Mesodermal cell (in vitro differentiated cells): ENCODE measurements around the gene APLN.
A peak's percentile ranks its signal among the peaks of the same experiment; 100 is the strongest.

Experiments used
- H3K27ac ChIP-seq: 2 replicates; pipeline ENCODE4 v1.7.0; 2013; ENCODE audit warnings: mild to moderate bottlenecking, low read depth, low read length, moderate library complexity; ENCODE audit not compliant: severe bottlenecking
- H3K36me3 ChIP-seq: 2 replicates; pipeline ENCODE4 v1.7.1; 2013; ENCODE audit warnings: mild to moderate bottlenecking, low read length, moderate library complexity; ENCODE audit not compliant: control insufficient read depth, insufficient read depth
- H3K4me1 ChIP-seq: one replicate; pipeline ENCODE4 v1.7.1; 2013; ENCODE audit warnings: mild to moderate bottlenecking, low read length; ENCODE audit not compliant: insufficient read depth, control insufficient read depth, poor library complexity, severe bottlenecking
- H3K4me3 ChIP-seq: 2 replicates; pipeline ENCODE4 v1.7.0; 2013; ENCODE audit warnings: low read length, control low read depth, mild to moderate bottlenecking; ENCODE audit not compliant: insufficient read depth, poor library complexity, severe bottlenecking; ENCODE audit errors: extremely low read depth
- H3K9me3 ChIP-seq: 2 replicates; pipeline ENCODE4 v1.7.1; 2013; ENCODE audit warnings: mild to moderate bottlenecking, low read length, moderate library complexity; ENCODE audit not compliant: control insufficient read depth
- WGBS, 2 experiments: methylation state at CpG; one replicate each; pipeline ENCODE4 v1.1.5; 2013; ENCODE audit warnings: missing lambda C conversion rate in 2 of 2; ENCODE audit not compliant: insufficient coverage in 2 of 2; 5-methylcytosine and 5-hydroxymethylcytosine counted together

The APLN gene

DNA sequence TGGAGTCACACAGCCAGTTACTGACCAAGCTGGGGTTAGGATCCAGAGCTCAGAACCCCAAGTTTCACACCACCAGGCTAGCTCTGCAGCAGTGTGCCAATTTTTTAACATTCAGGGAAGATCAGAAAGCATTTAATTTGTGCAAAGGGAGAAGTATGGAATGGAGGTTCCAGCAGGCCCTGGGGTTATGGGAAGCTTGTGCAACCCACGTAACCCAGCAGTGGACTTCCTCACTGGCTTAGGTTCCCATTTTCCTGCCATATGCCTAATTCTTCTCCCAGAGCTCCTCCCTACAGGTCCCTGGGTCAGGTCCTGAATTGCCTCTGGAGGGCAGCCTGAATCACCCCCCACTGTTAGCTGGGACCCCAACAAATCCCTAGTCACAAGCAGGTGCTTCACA, 14.0 kb downstream of the APLN start:
- WGBS, 2 experiments: 100% methylated on average over 1 of the region's 1 CpG; no CpG with 5 or more reads in 1 of the 2 experiments
- Histone ChIP-seq H3K36me3 (no peaks in the 10 kb centered on the region), H3K4me3 (no peak overlapping the region), H3K4me1 (no peaks in the 10 kb centered on the region), H3K27ac (no peak overlapping the region), H3K9me3 (no peaks in the 10 kb centered on the region)

DNA sequence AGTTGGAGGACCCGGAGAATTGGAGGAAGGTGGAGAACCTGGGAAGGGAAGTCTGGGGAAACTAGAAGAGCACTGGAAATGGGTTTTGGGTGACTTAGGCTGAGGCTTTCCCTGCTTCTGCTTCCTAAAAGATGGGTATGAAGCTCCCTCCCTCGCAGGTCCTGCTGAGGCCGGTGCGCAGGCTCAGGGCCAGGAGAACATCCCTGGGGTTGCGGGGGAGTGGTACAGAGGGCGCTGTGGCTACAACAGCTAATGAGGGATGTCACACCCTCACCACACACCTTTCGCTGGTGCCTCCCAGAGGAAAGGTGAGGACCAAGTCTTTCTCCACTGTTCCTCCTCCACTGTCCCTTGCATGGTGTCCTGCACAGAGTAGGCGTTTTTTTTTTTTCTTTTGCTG, 15.8 kb downstream of the APLN start:
- Histone ChIP-seq H3K4me1 (no peaks in the 10 kb centered on the region), H3K9me3 (no peaks in the 10 kb centered on the region), H3K27ac (no peak overlapping the region), H3K4me3 (no peak overlapping the region), H3K36me3 (no peaks in the 10 kb centered on the region)
- WGBS, 2 experiments: 100% methylated on average over 1 of the region's 8 CpGs; no CpG with 5 or more reads in 1 of the 2 experiments

DNA sequence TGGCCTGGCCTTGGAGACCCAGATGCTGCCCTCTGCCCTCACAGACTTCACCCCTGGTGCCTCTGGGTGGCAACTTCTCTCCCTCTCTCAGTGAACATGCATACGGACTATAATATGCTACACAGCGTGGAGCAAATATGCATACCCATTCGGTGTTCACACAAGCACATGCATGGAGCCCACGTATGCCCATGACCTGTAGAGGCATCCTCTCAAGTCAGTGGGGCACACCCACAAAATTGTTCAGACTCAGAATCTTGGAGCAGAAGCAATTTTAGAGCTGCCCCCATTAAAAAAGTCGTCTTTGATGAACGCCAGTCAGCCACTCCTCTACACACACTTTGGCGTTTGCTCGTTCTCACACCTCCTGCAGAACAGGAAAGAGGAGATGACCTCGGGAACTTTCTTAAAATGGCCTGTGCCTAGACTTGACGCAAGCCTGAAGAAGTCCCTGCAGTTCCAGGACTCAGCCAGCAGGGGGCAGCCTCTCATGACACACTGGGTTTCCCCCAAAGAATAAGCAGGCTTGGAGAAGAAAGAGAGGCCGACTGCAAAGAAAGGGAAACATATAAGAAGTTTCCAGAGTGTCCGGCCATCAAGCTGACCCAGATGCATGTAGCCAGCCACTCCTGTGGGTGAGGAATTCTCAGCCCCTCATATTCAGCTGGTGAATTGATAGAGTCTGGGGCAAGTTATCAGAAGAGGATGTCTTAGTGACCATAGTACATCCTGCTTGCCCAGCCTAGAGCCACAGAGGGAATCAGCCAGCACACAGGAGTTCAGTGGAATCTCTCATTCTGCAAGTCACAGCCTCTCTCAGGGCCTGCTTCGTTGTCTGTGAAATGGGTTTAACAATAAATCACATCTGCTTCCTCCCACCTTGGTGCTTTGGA, 17.3 kb downstream of the APLN start:
- H3K9me3 ChIP-seq: no peaks in the 10 kb centered on the region
- no peak overlapping the region for H3K4me3 ChIP-seq
- H3K27ac ChIP-seq: no peak overlapping the region
- WGBS, 2 experiments: 61 to 92% methylated on average over 2 to 7 of the region's 13 CpGs
- H3K36me3 ChIP-seq: no peaks in the 10 kb centered on the region
- no peaks in the 10 kb centered on the region for H3K4me1 ChIP-seq

DNA sequence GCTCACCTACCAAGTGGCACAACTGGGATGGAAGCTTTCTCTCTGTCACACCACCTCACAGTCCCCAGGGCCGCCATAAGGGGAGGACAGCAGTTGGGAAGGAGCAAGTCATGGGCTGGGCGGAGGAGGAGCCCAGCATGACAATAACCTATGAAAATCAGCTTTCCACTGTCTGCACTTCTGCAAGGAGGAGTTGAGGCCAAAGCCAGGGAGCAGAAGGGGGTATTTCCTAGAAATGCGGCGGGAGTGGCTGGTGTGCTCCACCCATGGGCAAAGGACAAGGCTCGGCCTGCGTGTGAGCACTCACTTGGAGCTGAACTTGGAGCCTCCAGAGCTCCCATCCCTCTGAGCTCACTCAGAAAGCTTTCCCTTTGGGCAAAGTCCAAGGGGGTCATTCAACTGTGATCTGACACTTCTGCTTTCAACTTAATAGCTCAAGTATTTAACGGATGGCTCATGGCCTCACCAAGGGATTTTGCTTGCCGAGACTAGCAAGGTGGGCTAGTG, 18.5 kb downstream of the APLN start:
- Histone ChIP-seq H3K4me3 (no peak overlapping the region), H3K4me1 (peaks cover 4% of the 10 kb centered on the region), H3K27ac (no peak overlapping the region), H3K36me3 (no peaks in the 10 kb centered on the region), H3K9me3 (no peaks in the 10 kb centered on the region)
- 100% methylated on average over 4 of the region's 8 CpGs; no CpG with 5 or more reads in 1 of the 2 experiments for WGBS, 2 experiments

DNA sequence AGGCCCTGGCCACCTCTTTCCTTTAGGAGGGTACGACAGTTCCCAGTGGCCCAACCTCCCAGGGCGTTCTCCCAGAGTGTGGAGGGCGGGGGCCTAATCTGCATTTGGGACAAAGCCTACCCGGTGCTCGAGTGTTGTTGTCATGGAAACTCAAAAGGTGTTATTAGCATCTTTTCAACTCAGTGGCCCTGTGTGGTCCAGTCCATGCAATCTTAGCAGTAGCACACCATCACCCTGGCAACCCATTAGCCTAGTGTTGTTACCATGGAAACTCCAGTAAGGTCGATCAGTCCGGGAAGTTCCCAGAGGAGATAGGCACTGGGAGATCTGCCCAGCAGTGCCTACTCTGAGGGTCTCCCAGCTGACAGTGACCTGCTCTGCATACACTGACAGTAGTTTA, 20.2 kb downstream of the APLN start:
- Histone ChIP-seq H3K36me3 (no peaks in the 10 kb centered on the region), H3K4me3 (no peak overlapping the region), H3K27ac (no peak overlapping the region), H3K4me1 (peaks cover 4% of the 10 kb centered on the region), H3K9me3 (no peaks in the 10 kb centered on the region)
- 19% methylated on average over 4 of the region's 7 CpGs; no CpG with 5 or more reads in 1 of the 2 experiments for WGBS, 2 experiments

DNA sequence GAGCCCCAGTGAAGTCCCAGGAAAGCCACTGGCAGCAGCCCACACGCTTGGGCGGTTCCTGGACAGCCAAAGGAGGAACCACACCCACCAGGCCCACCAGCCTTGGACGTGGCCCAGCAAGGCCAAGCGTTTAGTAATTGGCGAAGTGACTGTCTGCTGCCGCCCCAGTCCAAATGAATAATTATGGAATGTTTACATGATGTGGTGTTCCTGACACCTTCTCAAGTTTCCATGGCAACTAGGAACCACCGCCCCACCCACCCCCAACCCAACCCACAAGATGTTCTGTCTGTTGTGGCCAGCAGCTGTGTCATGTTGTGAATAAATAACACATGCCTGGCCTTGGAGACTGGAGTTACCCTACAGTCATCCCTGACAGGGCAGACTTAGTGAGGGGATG, 22.3 kb downstream of the APLN start:
- Histone ChIP-seq H3K27ac (no peak overlapping the region), H3K4me3 (no peak overlapping the region), H3K4me1 (peaks cover 4% of the 10 kb centered on the region), H3K9me3 (no peaks in the 10 kb centered on the region), H3K36me3 (no peaks in the 10 kb centered on the region)
- WGBS, 2 experiments: 100% methylated on average over 1 of the region's 7 CpGs; no CpG with 5 or more reads in 1 of the 2 experiments

DNA sequence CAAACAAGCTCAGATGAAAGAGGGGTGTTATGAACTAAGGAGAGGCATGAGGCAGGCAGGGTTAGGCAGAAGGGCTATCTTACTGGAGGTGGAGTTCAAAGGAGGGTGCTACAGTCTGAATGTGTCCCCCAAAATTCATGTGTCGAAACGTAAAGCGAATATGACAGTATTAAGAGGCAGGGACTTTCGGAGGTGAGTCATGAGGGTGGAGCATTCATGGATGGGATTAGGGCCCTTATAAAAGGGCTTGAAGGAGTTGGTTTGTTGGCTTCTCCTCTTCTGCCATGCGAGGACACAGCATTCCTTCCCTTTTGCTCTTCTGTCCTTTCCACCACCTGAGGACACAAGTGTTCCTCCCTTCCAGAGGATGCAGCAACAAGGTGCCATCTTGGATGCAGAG, 22.9 kb downstream of the APLN start:
- Histone ChIP-seq H3K4me1 (peaks cover 4% of the 10 kb centered on the region), H3K4me3 (no peak overlapping the region), H3K27ac (no peak overlapping the region), H3K9me3 (no peaks in the 10 kb centered on the region), H3K36me3 (no peaks in the 10 kb centered on the region)
- WGBS, 2 experiments: 80% methylated on average over 1 of the region's 5 CpGs; no CpG with 5 or more reads in 1 of the 2 experiments

DNA sequence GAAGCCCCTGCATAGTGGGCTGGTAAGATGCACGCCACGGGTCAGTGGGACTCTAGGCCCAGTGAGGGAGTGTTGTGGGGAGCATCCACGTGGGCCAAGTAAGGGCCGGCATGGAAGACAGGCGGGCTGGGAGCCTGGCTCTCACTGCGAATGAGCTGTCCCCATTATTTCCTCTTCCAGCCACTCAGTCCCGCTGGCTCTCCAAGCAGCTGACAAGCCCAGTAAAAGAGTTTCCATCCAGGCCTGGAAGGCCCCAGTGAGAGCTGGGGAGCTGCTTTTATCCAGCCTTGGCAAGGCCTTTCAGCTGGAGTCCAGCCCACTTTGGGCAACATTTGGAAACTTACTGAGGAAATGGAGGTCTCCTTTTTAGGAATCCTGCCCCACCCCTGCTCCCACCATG, 24.9 kb downstream of the APLN start:
- H3K9me3 ChIP-seq: no peaks in the 10 kb centered on the region
- no peak overlapping the region for H3K4me3 ChIP-seq
- WGBS, 2 experiments: 80 to 90% methylated on average over 1 to 6 of the region's 7 CpGs
- no peak overlapping the region for H3K27ac ChIP-seq
- H3K4me1 ChIP-seq: peaks cover 4% of the 10 kb centered on the region
- no peaks in the 10 kb centered on the region for H3K36me3 ChIP-seq

DNA sequence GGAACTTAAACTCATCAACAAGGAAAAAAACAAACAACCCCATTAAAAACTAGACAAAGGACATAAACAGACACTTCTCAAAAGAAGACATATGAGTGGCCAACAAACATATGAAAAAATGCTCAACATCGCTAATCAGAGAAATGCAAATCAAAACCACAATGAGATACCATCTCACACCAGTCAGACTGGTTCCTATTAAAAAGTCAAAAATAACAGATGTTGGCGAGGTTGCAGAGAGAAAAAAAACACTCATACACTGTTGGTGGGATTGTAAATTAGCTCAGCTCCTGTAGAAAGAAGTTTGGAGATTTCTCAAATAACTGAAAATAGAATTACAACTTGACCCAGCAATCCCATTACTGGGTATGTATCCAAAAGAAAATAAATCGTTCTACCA, 28.7 kb downstream of the APLN start:
- Histone ChIP-seq H3K4me1 (peaks cover 17% of the 10 kb centered on the region), H3K27ac (no peak overlapping the region), H3K4me3 (no peak overlapping the region), H3K36me3 (no peaks in the 10 kb centered on the region), H3K9me3 (no peaks in the 10 kb centered on the region)
- WGBS, 2 experiments: no CpG with 5 or more reads among the region's 3 CpGs

DNA sequence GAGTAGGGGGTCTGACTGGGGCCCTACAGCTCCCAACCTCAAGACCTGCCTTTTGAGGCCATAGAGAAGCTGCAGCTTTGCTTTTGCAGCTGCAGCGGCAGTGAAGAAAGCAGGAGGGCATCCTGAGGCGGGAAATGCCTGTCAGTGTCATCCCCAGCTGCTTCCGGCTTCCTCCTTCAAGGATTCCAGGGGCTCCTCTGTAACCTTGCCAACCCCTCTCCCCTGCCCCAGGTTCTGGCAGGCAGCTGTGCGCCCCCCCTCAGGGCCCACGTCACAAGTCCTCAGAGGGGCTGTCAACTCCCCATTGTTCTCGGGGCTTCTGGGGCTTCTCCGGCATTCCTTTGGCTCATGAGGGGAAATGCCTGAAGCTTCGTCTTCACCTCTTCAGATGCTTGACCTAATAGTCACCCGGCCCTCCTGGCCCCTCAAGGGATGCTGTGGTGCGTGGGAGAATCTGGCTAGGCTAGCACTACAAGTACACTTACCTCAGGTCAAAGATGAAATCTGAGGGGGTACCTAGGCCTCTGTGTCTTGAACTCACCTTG, 31.9 kb downstream of the APLN start:
- Histone ChIP-seq H3K36me3 (no peaks in the 10 kb centered on the region), H3K4me3 (no peak overlapping the region), H3K27ac (peak overlapping the region; percentile 86), H3K4me1 (peaks cover 17% of the 10 kb centered on the region), H3K9me3 (no peaks in the 10 kb centered on the region)
- WGBS, 2 experiments: 18 to 46% methylated on average over 3 to 5 of the region's 10 CpGs

DNA sequence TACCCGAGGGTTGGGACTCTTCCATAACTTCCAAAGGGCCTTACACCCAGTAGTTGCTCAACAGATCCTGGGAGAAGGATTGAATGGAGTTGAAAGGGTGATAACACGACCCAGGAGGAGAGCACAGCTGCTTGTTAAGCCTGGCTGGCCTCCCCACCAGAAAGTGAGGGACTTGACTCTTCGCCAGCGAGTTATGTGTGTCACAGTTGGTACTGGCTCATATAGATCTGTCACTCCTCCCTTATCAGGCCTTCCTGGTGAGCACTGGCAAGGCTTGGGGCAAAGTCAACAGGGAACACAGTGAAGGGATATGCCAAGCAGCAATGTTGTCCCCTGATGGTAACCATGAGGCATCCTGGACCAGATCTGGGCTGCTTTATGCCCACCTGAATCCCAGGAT, 35.8 kb downstream of the APLN start:
- no peaks in the 10 kb centered on the region for H3K9me3 ChIP-seq
- WGBS, 2 experiments: 100% methylated on average over 1 of the region's 4 CpGs; no CpG with 5 or more reads in 1 of the 2 experiments

More for the DNA sequence above, 35.8 kb downstream of the APLN start:
- H3K4me1 ChIP-seq: peaks cover 20% of the 10 kb centered on the region
- no peak overlapping the region for H3K4me3 ChIP-seq
- no peaks in the 10 kb centered on the region for H3K36me3 ChIP-seq
- H3K27ac ChIP-seq: no peak overlapping the region
